ENCODE data around the gene GPR142. TPM values are rescaled to one million over a fixed set of nuclear protein-coding genes. Genes with fewer than 3 reads are reported as not detected.

The GPR142 gene
- total and polyA plus RNA-seq, 2 of the 8 experiments (the other 6 are each of a cell fraction or from before 2014, with no cell fraction given) = 0.05 TPM; not detected in 1

GRCh38 chr17:74404218-74404617 is 36.9 kb downstream of the GPR142 start:
- no peaks in the 10 kb centered on the region for H3K9me3 ChIP-seq (ENCODE audit: insufficient read depth in 2 of 2, low read depth in 1 of 2, low read length in 1 of 2)
- DNase-seq (ENCODE audit: low read depth in 1 of 2, low spot score in 2 of 2) = peak; percentile 43 to 62
- peak overlapping the region; percentile 90 for H2BK20ac ChIP-seq (ENCODE audit: low read length)
- peak overlapping the region; percentile 13 for H4K5ac ChIP-seq (ENCODE audit: insufficient read length, low read depth, low read length)
- peak overlapping the region in 1 of 4 experiments; percentile 37; a peak in 4 of 8 replicates for H3K4me3 ChIP-seq (ENCODE audit: extremely low read depth in 1 of 4, insufficient read depth in 2 of 4, low read depth in 3 of 4, low read length in 4 of 4)
- no peak for FAIRE-seq
- H3K79me1 ChIP-seq (ENCODE audit: low read depth, low read length) = no peaks in the 10 kb centered on the region
- no peak overlapping the region for H2BK120ac ChIP-seq (replicated peaks; ENCODE audit: low read depth, low read length)
- peak overlapping the region; percentile 37; the same call in 1 of the 2 replicates for H2BK15ac ChIP-seq (ENCODE audit: low read length)
- H4K8ac ChIP-seq (ENCODE audit: extremely low read depth, insufficient read depth, low read length) = peak overlapping the region; percentile 85; the same call in 1 of the 2 replicates
- no peak for TF ChIP-seq BACH1 (IDR thresholded peaks at IDR 0.05; ENCODE audit: low read length)
- TF ChIP-seq TEAD4 (IDR thresholded peaks at IDR 0.05; ENCODE audit: low read depth, low read length) = 0 out of 2 replicates have a peak, but pooled peaks have one; percentile 10
- peak; percentile 26 for TF ChIP-seq ASH2L (IDR thresholded peaks at IDR 0.05; ENCODE audit: low read length)
- peak overlapping the region; percentile 55 to 58 for H3K4me2 ChIP-seq (ENCODE audit: insufficient read depth in 1 of 2, low read depth in 2 of 2, low read length in 2 of 2)
- H4K91ac ChIP-seq (replicated peaks; ENCODE audit: insufficient read length, low read length) = peak overlapping the region; percentile 69
- CTCF ChIA-PET (ENCODE audit: partially characterized antibody) = interaction anchor here (0.6 to 7.4 kb wide), 15 partner anchors 8 to 440 kb away, joined by 3 to 47 read pairs (median 3); no protein-coding TSS in a partner anchor
- H3K56ac ChIP-seq (replicated peaks; ENCODE audit: insufficient read length, low read depth, low read length) = no peak overlapping the region
- H2AK5ac ChIP-seq (ENCODE audit: low read depth, low read length) = peak overlapping the region; percentile 3; the same call in 1 of the 2 replicates
- peak overlapping the region; percentile 88 for H2AFZ ChIP-seq (ENCODE audit: low read length)
- no peaks in the 10 kb centered on the region for H3K79me2 ChIP-seq (ENCODE audit: control insufficient read depth in 1 of 2, insufficient read depth in 2 of 2, low read length in 2 of 2)
- H3K4me1 ChIP-seq (replicated peaks in 1 of 4; ENCODE audit: control insufficient read depth in 3 of 4, insufficient read depth in 4 of 4, low read length in 3 of 4) = peaks cover 3 to 17% (median 14%) of the 10 kb centered on the region in 4 experiments
- H2BK12ac ChIP-seq (ENCODE audit: low read depth, low read length) = peak overlapping the region; percentile 86
- no peaks in the 10 kb centered on the region for H3K36me3 ChIP-seq (ENCODE audit: control insufficient read depth in 2 of 4, insufficient read depth in 4 of 4, low read length in 3 of 4)
- no peaks in the 10 kb centered on the region for H3K27me3 ChIP-seq (replicated peaks in 1 of 4; ENCODE audit: control insufficient read depth in 3 of 4, extremely low read depth in 1 of 4, insufficient read depth in 3 of 4, low read length in 3 of 4)
- H4K20me1 ChIP-seq (replicated peaks in 1 of 2; ENCODE audit: control insufficient read depth in 1 of 2, insufficient read depth in 2 of 2, low read length in 2 of 2) = no peaks in the 10 kb centered on the region
- POLR2A ChIA-PET (ENCODE audit: partially characterized antibody) = interaction anchor here (0.7 to 1.2 kb wide), 3 partner anchors 9 to 48 kb away, joined by 3 to 6 read pairs (median 3); no protein-coding TSS in a partner anchor
- peak overlapping the region; percentile 34; the same call in 1 of the 2 replicates for H3K18ac ChIP-seq (ENCODE audit: extremely low read depth, low read length)
- WGBS, 2 experiments (ENCODE audit: extremely low coverage in 1 of 2, insufficient coverage in 1 of 2, insufficient read length in 1 of 2, insufficient replicate concordance in 2 of 2, low coverage in 1 of 2, low lambda C conversion rate in 2 of 2, missing lambda C conversion rate in 1 of 2) = 31% methylated on average over 7 of the region's 7 CpGs; no CpG with 5 or more reads in 1 of the 2 experiments
- peak overlapping the region; percentile 65 for H3K4ac ChIP-seq (replicated peaks; ENCODE audit: insufficient read length, low read depth, low read length)
- H3K14ac ChIP-seq (ENCODE audit: insufficient read length) = no peak overlapping the region
- peak overlapping the region; percentile 58 for H3K27ac ChIP-seq (ENCODE audit: low read depth, low read length)
- H3K23ac ChIP-seq (ENCODE audit: insufficient read length) = no peak overlapping the region
- H3K23me2 ChIP-seq (ENCODE audit: low read depth, low read length) = no peaks in the 10 kb centered on the region; the same call in 1 of the 2 replicates
- no peak overlapping the region for H3K9ac ChIP-seq (replicated peaks in 1 of 4; ENCODE audit: extremely low read depth in 1 of 4, low read depth in 3 of 4, low read length in 3 of 4)
- peak overlapping the region; percentile 84; the same call in 1 of the 2 replicates for H2BK5ac ChIP-seq (ENCODE audit: low read depth, low read length)

Measured in H1 (cell line).